Left ventricle myocardium inferior (tissue), 1 donor: ENCODE results near the gene AFAP1L1. TPM values are rescaled to one million over a fixed set of nuclear protein-coding genes. Genes with fewer than 3 reads are reported as not detected.
A peak's percentile ranks its signal among the peaks of the same experiment; 100 is the strongest.

Source experiments
- DNase-seq: peaks from one replicate; pipeline ENCODE4 v3.0.0-alpha.2; 2020
- H3K27ac ChIP-seq: fragments of 200-600 bp; replicated peaks from 2 replicates; pipeline ENCODE4 v1.8.0; 2021
- H3K27me3 ChIP-seq: fragments of 200-600 bp; 2 replicates; pipeline ENCODE4 v1.8.0; 2021; ENCODE audit warnings: low read depth
- H3K36me3 ChIP-seq: fragments of 200-600 bp; 2 replicates; pipeline ENCODE4 v1.8.0; 2021
- H3K4me1 ChIP-seq: fragments of 200-600 bp; 2 replicates; pipeline ENCODE4 v1.8.0; 2021
- H3K4me3 ChIP-seq: fragments of 200-600 bp; 2 replicates; pipeline ENCODE4 v1.8.0; 2021; ENCODE audit warnings: mild to moderate bottlenecking, moderate library complexity
- H3K9me3 ChIP-seq: fragments of 200-600 bp; replicated peaks from 2 replicates; pipeline ENCODE4 v1.8.0; 2021
- CTCF ChIP-seq: fragments of 200-600 bp; IDR thresholded peaks from 2 replicates; pipeline ENCODE4 v1.8.0; 2021; ENCODE audit warnings: antibody characterized with exemption, mild to moderate bottlenecking, borderline replicate concordance
- intact Hi-C: fragments of 100-400 bp; cut with micrococcal nuclease; formaldehyde crosslinking; loops from one replicate; pipeline ENCODE4 v1.11.0; 2022
- total RNA-seq: library from RNA; stranded (reverse); fragmentation: NEBNext Ultra II Directional; extraction: Animal tissue kit (Norgen Biotek cat#: 25700); gene quantifications from one replicate; pipeline ENCODE4 v1.2.1, GENCODE V29; 2021
- donor health status: DM: no; HTN: yes; CAD: no; lungs with severe emphysema.

AFAP1L1 gene
- total RNA-seq, 1 donor from 2014 or later, result 40.6 TPM

- no peaks in the 10 kb centered on the region for H3K9me3 ChIP-seq
- no peak for DNase-seq
- intact Hi-C loops, result no loop called here
- H3K27ac ChIP-seq, result peak overlapping the region; percentile 32
- peaks cover 81% of the 10 kb centered on the region for H3K36me3 ChIP-seq
- no peak overlapping the region for H3K4me3 ChIP-seq
- peaks cover 38% of the 10 kb centered on the region for H3K4me1 ChIP-seq
- no peak for TF ChIP-seq CTCF
- H3K27me3 ChIP-seq, result no peaks in the 10 kb centered on the region
These were observed 37.7 kb downstream of the AFAP1L1 start for GRCh38 chr5:149309354-149309753.

- no peak for TF ChIP-seq CTCF
- no peaks in the 10 kb centered on the region for H3K9me3 ChIP-seq
- no peak overlapping the region for H3K4me3 ChIP-seq
- peaks cover 70% of the 10 kb centered on the region for H3K36me3 ChIP-seq
- H3K4me1 ChIP-seq, result peaks cover 31% of the 10 kb centered on the region
- no peaks in the 10 kb centered on the region for H3K27me3 ChIP-seq
- DNase-seq, result no peak
- intact Hi-C loops, result loop anchor here (10.0 kb wide), 1 partner anchor 46 kb away; no protein-coding TSS in a partner anchor
- H3K27ac ChIP-seq, result peak overlapping the region; percentile 32
These were observed 38.8 kb downstream of the AFAP1L1 start for GRCh38 chr5:149310488-149310887.

GRCh38 chr5:149310947-149311658 lies 39.4 kb downstream of the AFAP1L1 start:
- H3K27ac ChIP-seq, result peak overlapping the region; percentile 32
- intact Hi-C loops, result loop anchor here (10.0 kb wide), 1 partner anchor 46 kb away; no protein-coding TSS in a partner anchor
- H3K36me3 ChIP-seq, result peaks cover 73% of the 10 kb centered on the region
- TF ChIP-seq CTCF, result no peak
- H3K4me1 ChIP-seq, result peaks cover 31% of the 10 kb centered on the region
- DNase-seq, result no peak
- no peaks in the 10 kb centered on the region for H3K27me3 ChIP-seq
- H3K9me3 ChIP-seq, result no peaks in the 10 kb centered on the region
- no peak overlapping the region for H3K4me3 ChIP-seq

GRCh38 chr5:149313151-149313841 lies 41.6 kb downstream of the AFAP1L1 start:
- intact Hi-C loops, result loop anchor here (10.0 kb wide), 1 partner anchor 48 kb away; no protein-coding TSS in a partner anchor
- Histone ChIP-seq H3K36me3 (peaks cover 65% of the 10 kb centered on the region), H3K9me3 (no peaks in the 10 kb centered on the region), H3K27ac (peak overlapping the region; percentile 15), H3K27me3 (no peaks in the 10 kb centered on the region), H3K4me1 (peaks cover 32% of the 10 kb centered on the region), H3K4me3 (no peak overlapping the region)
- no peak for DNase-seq
- no peak for TF ChIP-seq CTCF

- intact Hi-C loops, result loop anchor here (10.0 kb wide), 1 partner anchor 50 kb away; no protein-coding TSS in a partner anchor
- TF ChIP-seq CTCF, result no peak
- H3K4me1 ChIP-seq, result peaks cover 36% of the 10 kb centered on the region
- DNase-seq, result no peak
- no peak overlapping the region for H3K27ac ChIP-seq
- no peak overlapping the region for H3K4me3 ChIP-seq
- H3K9me3 ChIP-seq, result no peaks in the 10 kb centered on the region
- no peaks in the 10 kb centered on the region for H3K27me3 ChIP-seq
- H3K36me3 ChIP-seq, result peaks cover 66% of the 10 kb centered on the region
These were observed 43.0 kb downstream of the AFAP1L1 start for GRCh38 chr5:149314571-149315111.
